Pancreas (tissue), 10 donors: Measurements from ENCODE around the gene SH2D4B. TPM values are rescaled to one million over a fixed set of nuclear protein-coding genes. Genes with fewer than 3 reads are reported as not detected.

ENCODE experiments used
- ATAC-seq, 4 donors: fragments of 200-7000 bp; cut with Tn5 transposase; one replicate each; pipeline versions ENCODE4 v1.8.0 to v1.9.1; 2020; ENCODE audit warnings: mild to moderate bottlenecking in 4 of 4, moderate library complexity in 4 of 4
- DNase-seq, 6 donors: peaks; one replicate each; pipeline ENCODE4 v3.0.0-alpha.2; 2020
- FAIRE-seq: peaks from 2 replicates; lab custom pipeline; 2012; peaks lifted over from hg19 to GRCh38; lab: Jason Lieb, UNC
- H3K27ac ChIP-seq, 4 donors: fragments of 200-600 bp; sonication (generic); 1 replicate in 3 of 4; 2 replicates in 1 of 4; pipeline versions ENCODE4 v1.5.0 to v1.8.0; 2020
- H3K27me3 ChIP-seq, 4 donors: fragments of 200-600 bp; one replicate each; pipeline ENCODE4 v1.8.0; 2021
- H3K36me3 ChIP-seq, 3 donors: fragments of 200-600 bp; sonication (generic) in 1 of 3; one replicate each; pipeline versions ENCODE4 v1.5.0 to v1.8.0; 2020 to 2021
- H3K4me1 ChIP-seq, 3 donors: fragments of 200-600 bp; one replicate each; pipeline ENCODE4 v1.8.0; 2021
- H3K4me3 ChIP-seq, 4 donors: fragments of 200-600 bp; sonication (generic) in 2 of 4; one replicate each; pipeline versions ENCODE4 v1.5.0 to v1.8.0; 2020 to 2021
- H3K9me3 ChIP-seq, 4 donors: fragments of 200-600 bp; one replicate each; pipeline ENCODE4 v1.8.0; 2021
- WGBS, 2 donors: extraction: QIAGEN DNeasy Blood & Tissue Kit; methylation state at CpG; one replicate each; pipeline ENCODE4 v1.1.7; 2013; 5-methylcytosine and 5-hydroxymethylcytosine counted together
- intact Hi-C, 3 donors: fragments of 100-400 bp; cut with DNase I; formaldehyde crosslinking; loops; one replicate each; pipeline versions ENCODE4 v1.11.1 to v1.14.2; 2022
- polyA plus RNA-seq, 2 donors: library from polyadenylated mRNA; stranded (reverse); fragments of 200-250 nt; gene quantifications; one replicate each; pipeline ENCODE4 v1.2.3, GENCODE V29; 2013
- total RNA-seq, 6 donors: library from RNA; stranded (reverse); fragmentation: NEBNext Ultra II Directional in 4 of 6; extraction: Animal tissue kit (Norgen Biotek cat#: 25700) in 4 of 6; gene quantifications; one replicate each; pipeline versions ENCODE4 v1.2.1 to v1.2.4, GENCODE V29; 2021 to 2023
- TF ChIP-seq, protein P1 (sequence below), 4 donors: fragments of 200-600 bp; sonication (generic) in 3 of 4; IDR thresholded peaks; one replicate each; pipeline versions ENCODE4 v1.5.0 to v1.8.0; 2021; ENCODE audit warnings: antibody characterized with exemption in 4 of 4
- donor health status: healthy with polysubstance abuse.
- donor health status: DM: no; HTN: no; CAD: no; lungs with moderate emphysema.
- donor health status: DM: no; HTN: no; CAD: no.
- donor health status: control.
- donor health status: control.
- donor health status: Bipolar disorder and iron deficiency.
- donor health status: DM: yes; HTN: yes; CAD: no.
- donor health status: DM: no; HTN: no; CAD: no.
- donor health status: DM: no; HTN: no; CAD: no.
- donor health status: DM: yes; HTN: yes; CAD: no.

Gene SH2D4B
- total and polyA plus RNA-seq, 8 donors: 0.02 TPM; not detected in 7

- 86 to 89% methylated on average over 14 of the region's 14 CpGs for WGBS, 2 donors
- Histone ChIP-seq H3K36me3 (peaks cover 0 to 26% (median 5%) of the 10 kb centered on the region in 3 donors), H3K27me3 (no peaks in the 10 kb centered on the region), H3K9me3 (no peaks in the 10 kb centered on the region), H3K27ac (no peak overlapping the region), H3K4me1 (no peaks in the 10 kb centered on the region), H3K4me3 (no peak overlapping the region)
- TF ChIP-seq, protein P1, sequence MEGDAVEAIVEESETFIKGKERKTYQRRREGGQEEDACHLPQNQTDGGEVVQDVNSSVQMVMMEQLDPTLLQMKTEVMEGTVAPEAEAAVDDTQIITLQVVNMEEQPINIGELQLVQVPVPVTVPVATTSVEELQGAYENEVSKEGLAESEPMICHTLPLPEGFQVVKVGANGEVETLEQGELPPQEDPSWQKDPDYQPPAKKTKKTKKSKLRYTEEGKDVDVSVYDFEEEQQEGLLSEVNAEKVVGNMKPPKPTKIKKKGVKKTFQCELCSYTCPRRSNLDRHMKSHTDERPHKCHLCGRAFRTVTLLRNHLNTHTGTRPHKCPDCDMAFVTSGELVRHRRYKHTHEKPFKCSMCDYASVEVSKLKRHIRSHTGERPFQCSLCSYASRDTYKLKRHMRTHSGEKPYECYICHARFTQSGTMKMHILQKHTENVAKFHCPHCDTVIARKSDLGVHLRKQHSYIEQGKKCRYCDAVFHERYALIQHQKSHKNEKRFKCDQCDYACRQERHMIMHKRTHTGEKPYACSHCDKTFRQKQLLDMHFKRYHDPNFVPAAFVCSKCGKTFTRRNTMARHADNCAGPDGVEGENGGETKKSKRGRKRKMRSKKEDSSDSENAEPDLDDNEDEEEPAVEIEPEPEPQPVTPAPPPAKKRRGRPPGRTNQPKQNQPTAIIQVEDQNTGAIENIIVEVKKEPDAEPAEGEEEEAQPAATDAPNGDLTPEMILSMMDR (IDR thresholded peaks at IDR 0.05): no peak
- intact Hi-C loops: no loop called here
- FAIRE-seq (no peak), DNase-seq (no peak), ATAC-seq (no peak)
Observed at GRCh38 chr10:80519936-80520650, 17.6 kb upstream of the SH2D4B start.

DNA sequence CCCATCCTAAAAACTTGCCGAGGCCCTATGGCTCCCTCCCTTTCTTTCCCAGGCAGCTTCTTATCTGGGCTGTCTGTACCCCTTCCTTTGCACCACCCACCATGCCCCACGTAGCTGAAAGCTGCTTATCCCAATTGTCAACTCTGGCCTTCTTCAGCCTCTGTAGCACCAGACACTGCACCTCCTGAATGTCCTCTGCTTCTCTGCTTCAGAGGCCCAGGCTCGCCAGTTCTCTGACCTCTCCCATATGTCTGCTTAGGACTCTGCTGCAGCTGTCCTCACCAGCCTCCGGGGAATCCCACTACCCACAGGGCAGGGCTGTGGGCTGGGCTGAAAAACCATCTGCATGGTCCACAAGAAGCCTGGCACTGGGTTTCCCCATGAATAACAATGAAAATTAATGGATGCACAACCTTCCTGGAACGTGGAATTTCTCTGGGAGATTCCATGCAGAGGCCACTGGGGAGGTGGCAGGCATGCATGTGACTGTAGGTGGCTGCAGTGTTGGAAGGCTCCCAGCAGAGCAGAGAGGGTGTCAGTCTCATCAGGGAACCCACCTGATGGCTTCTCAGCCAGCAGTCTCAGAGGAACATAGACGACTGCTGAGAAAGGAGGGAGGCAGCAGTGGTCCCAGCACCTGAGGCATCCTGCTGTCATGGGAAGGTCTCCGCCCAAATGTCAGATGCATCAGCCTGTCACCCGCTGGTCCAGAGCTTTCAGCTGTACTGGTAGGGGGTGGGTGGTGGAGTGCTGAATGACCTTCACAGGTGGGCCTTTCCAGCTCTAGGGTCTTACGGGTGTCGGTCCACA, 16.8 kb upstream of the SH2D4B start:
- TF ChIP-seq, protein P1 (IDR thresholded peaks at IDR 0.05): no peak
- Histone ChIP-seq H3K36me3 (peaks cover 0 to 22% (median 5%) of the 10 kb centered on the region in 3 donors), H3K9me3 (no peaks in the 10 kb centered on the region), H3K27me3 (no peaks in the 10 kb centered on the region), H3K4me1 (no peaks in the 10 kb centered on the region), H3K4me3 (no peak overlapping the region), H3K27ac (no peak overlapping the region)
- WGBS, 2 donors: 89 to 91% methylated on average over 10 of the region's 10 CpGs
- ATAC-seq (peak in 1 of 4 donors; percentile 8), DNase-seq (no peak), FAIRE-seq (no peak)
- intact Hi-C loops: no loop called here

GRCh38 chr10:80522756-80523363, 14.8 kb upstream of the SH2D4B start:
- peak in 1 of 4 donors; percentile 7 for ATAC-seq
- DNase-seq: no peak
- Histone ChIP-seq H3K4me3 (no peak overlapping the region), H3K27ac (no peak overlapping the region), H3K27me3 (no peaks in the 10 kb centered on the region), H3K4me1 (no peaks in the 10 kb centered on the region), H3K36me3 (peaks cover 0 to 15% (median 0%) of the 10 kb centered on the region in 3 donors), H3K9me3 (no peaks in the 10 kb centered on the region)
- TF ChIP-seq, protein P1 (IDR thresholded peaks at IDR 0.05): no peak
- FAIRE-seq: no peak
- intact Hi-C loops: no loop called here
- WGBS, 2 donors: 78 to 84% methylated on average over 8 of the region's 8 CpGs

DNA sequence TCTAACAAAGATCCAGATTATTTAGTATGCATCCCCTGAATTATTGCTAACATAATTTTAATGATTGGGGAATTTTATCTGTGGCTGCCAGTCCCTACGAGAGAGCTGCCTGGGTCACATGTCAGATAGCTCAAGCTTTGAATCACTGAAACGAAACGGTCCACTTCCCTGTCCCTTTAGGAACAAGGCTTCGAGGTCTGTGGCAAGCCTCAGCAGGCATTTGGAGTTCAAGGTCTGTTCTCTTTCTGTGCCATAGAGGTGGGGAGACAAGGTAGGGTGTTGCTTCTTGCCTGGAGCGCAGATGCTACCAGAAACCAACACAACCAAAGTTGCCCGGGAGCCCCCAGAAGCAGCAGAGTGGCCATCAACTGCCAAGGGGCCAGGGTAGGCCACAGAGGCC, 13.9 kb upstream of the SH2D4B start:
- intact Hi-C loops: no loop called here
- no peaks in the 10 kb centered on the region for H3K27me3 ChIP-seq
- no peak overlapping the region for H3K27ac ChIP-seq
- no peak overlapping the region for H3K4me3 ChIP-seq
- H3K4me1 ChIP-seq: no peaks in the 10 kb centered on the region
- DNase-seq (no peak), ATAC-seq (peak in 2 of 4 donors; percentile 9 to 45), FAIRE-seq (no peak)
- H3K9me3 ChIP-seq: no peaks in the 10 kb centered on the region
- TF ChIP-seq, protein P1 (IDR thresholded peaks at IDR 0.05): no peak
- 44 to 46% methylated on average over 6 of the region's 6 CpGs for WGBS, 2 donors
- peaks cover 0 to 8% (median 0%) of the 10 kb centered on the region in 3 donors for H3K36me3 ChIP-seq
